Stimulated activated effector memory CD8-positive, alpha-beta T cell treated with anti-CD3 and anti-CD28 coated beads, Interleukin-12 subunit alpha, Interleukin-12 subunit beta, amount 100 ng/mL, for 72 hours (primary cell): Measurements from ENCODE around the gene GRN.
"Not testable (repeated sequence)": the region's sequence is repeated elsewhere in the genome, so short reads cannot be mapped to it uniquely, and the experiment has no call there.

Experiments
- ATAC-seq: fragments of 150-1000 bp; cut with Tn5 transposase; 2 replicates; pipeline ENCODE4 v1.10.0; 2021
- DNase-seq, 2 donors: peaks; one replicate each; pipeline ENCODE4 v3.0.0; 2021 to 2022; ENCODE audit warnings: low spot score in 2 of 2
- H3K27ac Mint-ChIP-seq: one replicate; pipeline ENCODE4 v1.8.0; 2022; ENCODE audit warnings: mild to moderate bottlenecking, mixed read lengths
- H3K36me3 Mint-ChIP-seq: one replicate; pipeline ENCODE4 v1.8.0; 2022; ENCODE audit warnings: mild to moderate bottlenecking, mixed read lengths
- H3K4me1 Mint-ChIP-seq: one replicate; pipeline ENCODE4 v1.8.0; 2022; ENCODE audit warnings: mixed read lengths
- H3K4me3 Mint-ChIP-seq: one replicate; pipeline ENCODE4 v1.8.0; 2022; ENCODE audit warnings: mild to moderate bottlenecking, mixed read lengths
- H3K9me3 Mint-ChIP-seq: one replicate; pipeline ENCODE4 v1.8.0; 2022; ENCODE audit warnings: mixed read lengths

Gene GRN

GRCh38 chr17:44315760-44316731 lies 29.1 kb upstream of the GRN start:
- no peaks in the 10 kb centered on the region for H3K9me3 Mint-ChIP-seq
- no peak overlapping the region for H3K27ac Mint-ChIP-seq
- H3K4me3 Mint-ChIP-seq: peak overlapping the region; percentile 72
- H3K4me1 Mint-ChIP-seq: peaks cover 19% of the 10 kb centered on the region
- ATAC-seq (no peak), DNase-seq (no peak)
- H3K36me3 Mint-ChIP-seq: peaks cover 13% of the 10 kb centered on the region

GRCh38 chr17:44317545-44317944 lies 27.6 kb upstream of the GRN start:
- Mint-ChIP-seq H3K4me3 (no peak overlapping the region), H3K27ac (no peak overlapping the region), H3K4me1 (peaks cover 30% of the 10 kb centered on the region), H3K9me3 (no peaks in the 10 kb centered on the region), H3K36me3 (peaks cover 28% of the 10 kb centered on the region)
- ATAC-seq (no peak), DNase-seq (no peak)

- H3K36me3 Mint-ChIP-seq: peaks cover 32% of the 10 kb centered on the region
- H3K4me1 Mint-ChIP-seq: peaks cover 37% of the 10 kb centered on the region
- H3K9me3 Mint-ChIP-seq: no peaks in the 10 kb centered on the region
- no peak for DNase-seq
- no peak overlapping the region for H3K4me3 Mint-ChIP-seq
- ATAC-seq: no peak
- H3K27ac Mint-ChIP-seq: no peak overlapping the region
Observed at GRCh38 chr17:44318077-44318892, 26.8 kb upstream of the GRN start.

- H3K4me1 Mint-ChIP-seq: peaks cover 46% of the 10 kb centered on the region
- H3K27ac Mint-ChIP-seq: no peak overlapping the region
- no peak for DNase-seq
- H3K4me3 Mint-ChIP-seq: no peak overlapping the region
- no peaks in the 10 kb centered on the region for H3K9me3 Mint-ChIP-seq
- no peak for ATAC-seq
- H3K36me3 Mint-ChIP-seq: peaks cover 32% of the 10 kb centered on the region
Observed at GRCh38 chr17:44320066-44320465, 25.0 kb upstream of the GRN start.

GRCh38 chr17:44321246-44322120 lies 23.6 kb upstream of the GRN start:
- H3K4me1 Mint-ChIP-seq: peaks cover 34% of the 10 kb centered on the region
- ATAC-seq: no peak
- H3K4me3 Mint-ChIP-seq: no peak overlapping the region
- no peak overlapping the region for H3K27ac Mint-ChIP-seq
- no peaks in the 10 kb centered on the region for H3K9me3 Mint-ChIP-seq
- H3K36me3 Mint-ChIP-seq: peaks cover 32% of the 10 kb centered on the region
- no peak for DNase-seq

GRCh38 chr17:44322236-44322895 lies 22.7 kb upstream of the GRN start:
- H3K36me3 Mint-ChIP-seq: peaks cover 32% of the 10 kb centered on the region
- H3K4me3 Mint-ChIP-seq: peak overlapping the region; percentile 91

GRCh38 chr17:44323359-44324091 lies 21.6 kb upstream of the GRN start:
- peak overlapping the region; percentile 91 for H3K4me3 Mint-ChIP-seq
- H3K4me1 Mint-ChIP-seq: peaks cover 35% of the 10 kb centered on the region
- DNase-seq (no peak), ATAC-seq (no peak)
- H3K36me3 Mint-ChIP-seq: peaks cover 32% of the 10 kb centered on the region
- H3K27ac Mint-ChIP-seq: no peak overlapping the region
- no peaks in the 10 kb centered on the region for H3K9me3 Mint-ChIP-seq

More at GRCh38 chr17:44322236-44322895, 22.7 kb upstream of the GRN start:
- no peaks in the 10 kb centered on the region for H3K9me3 Mint-ChIP-seq
- H3K4me1 Mint-ChIP-seq: peaks cover 39% of the 10 kb centered on the region
- ATAC-seq: no peak
- no peak overlapping the region for H3K27ac Mint-ChIP-seq
- DNase-seq: no peak

GRCh38 chr17:44324092-44324570 lies 21.0 kb upstream of the GRN start:
- H3K4me3 Mint-ChIP-seq: peak overlapping the region; percentile 91
- ATAC-seq (no peak), DNase-seq (no peak)
- H3K4me1 Mint-ChIP-seq: peaks cover 34% of the 10 kb centered on the region
- H3K9me3 Mint-ChIP-seq: no peaks in the 10 kb centered on the region
- H3K36me3 Mint-ChIP-seq: peaks cover 32% of the 10 kb centered on the region
- no peak overlapping the region for H3K27ac Mint-ChIP-seq

GRCh38 chr17:44324571-44325275 lies 20.4 kb upstream of the GRN start, which contains the start of gene SLC25A39:
Gene SLC25A39 (minus strand): TSS chr17:44324823. CDS start chr17:44323562, 1,261 bp downstream.
- Mint-ChIP-seq H3K27ac (peak within 1 kb of the TSS; percentile 91), H3K4me3 (peak within 1 kb of the TSS; percentile 91), H3K9me3 (no peaks in the 10 kb centered on the region), H3K4me1 (peaks cover 34% of the 10 kb centered on the region), H3K36me3 (peaks cover 26% of the 10 kb centered on the region)
- DNase-seq (peak; percentile 98), ATAC-seq (peak; percentile 84)

- peak; percentile 84 for ATAC-seq
- Mint-ChIP-seq H3K4me3 (peak overlapping the region; percentile 91), H3K9me3 (no peaks in the 10 kb centered on the region), H3K27ac (peak overlapping the region; percentile 91), H3K36me3 (peaks cover 10% of the 10 kb centered on the region), H3K4me1 (peaks cover 33% of the 10 kb centered on the region)
- DNase-seq: peak; percentile 84 to 94
Observed at GRCh38 chr17:44326861-44327444, 18.1 kb upstream of the GRN start.

- DNase-seq (no peak), ATAC-seq (no peak)
- Mint-ChIP-seq H3K4me3 (no peak overlapping the region), H3K27ac (peak overlapping the region; percentile 40), H3K4me1 (peaks cover 25% of the 10 kb centered on the region), H3K36me3 (peaks cover 3% of the 10 kb centered on the region), H3K9me3 (no peaks in the 10 kb centered on the region)
Observed at GRCh38 chr17:44327715-44328449, 17.2 kb upstream of the GRN start.

GRCh38 chr17:44329516-44329915 lies 15.6 kb upstream of the GRN start:
- not testable (repeated sequence) for H3K4me3 Mint-ChIP-seq, H3K36me3 Mint-ChIP-seq

More at GRCh38 chr17:44329516-44329915, 15.6 kb upstream of the GRN start:
- H3K9me3 Mint-ChIP-seq, ATAC-seq, DNase-seq, H3K27ac Mint-ChIP-seq: not testable (repeated sequence)
- H3K4me1 Mint-ChIP-seq: peaks cover 12% of the 10 kb centered on the region
